H1 (cell line): Measurements from ENCODE around the gene MACROD2.

Source experiments
- CTCF ChIP-seq, 3 experiments: IDR thresholded peaks; 1 replicate in 2 of 3; 2 replicates in 1 of 3; pipeline versions ENCODE4 v1.5.1 to v1.6.1; 2011; ENCODE audit warnings: low read length in 3 of 3, mild to moderate bottlenecking in 3 of 3, inconsistent platforms in 2 of 3, low read depth in 1 of 3, moderate library complexity in 1 of 3; ENCODE audit not compliant: insufficient read depth in 1 of 3; ENCODE audit errors: control extremely low read depth in 1 of 3
- EP300 ChIP-seq, 2 experiments: IDR thresholded peaks; 1 replicate in 1 of 2; 2 replicates in 1 of 2; pipeline ENCODE4 v1.6.1; 2011 to 2012; ENCODE audit warnings: low read depth in 2 of 2, low read length in 2 of 2, mild to moderate bottlenecking in 2 of 2, borderline replicate concordance in 1 of 2, inconsistent platforms in 1 of 2, moderate library complexity in 1 of 2
- GTF2F1 ChIP-seq: IDR thresholded peaks from 2 replicates; pipeline ENCODE4 v1.6.1; 2012; ENCODE audit warnings: low read depth, low read length, improper control_type of control experiment, borderline replicate concordance
- HDAC2 ChIP-seq, 2 experiments: fragments of 300-600 bp in 1 of 2; sonication (generic) in 1 of 2; IDR thresholded peaks; 2 replicates each; pipeline ENCODE4 v1.6.1; 2011 to 2012; ENCODE audit warnings: low read depth in 2 of 2, low read length in 2 of 2, mild to moderate bottlenecking in 2 of 2, moderate library complexity in 2 of 2, borderline replicate concordance in 1 of 2, inconsistent platforms in 1 of 2
- HDAC6 ChIP-seq: IDR thresholded peaks from one replicate; pipeline ENCODE4 v1.7.1; 2012; ENCODE audit warnings: low read depth, mild to moderate bottlenecking, inconsistent platforms, low read length, moderate library complexity
- NANOG ChIP-seq: IDR thresholded peaks from 2 replicates; pipeline ENCODE4 v1.6.1; 2011; ENCODE audit warnings: low read length, low read depth, mild to moderate bottlenecking, inconsistent platforms; ENCODE audit not compliant: insufficient read depth, poor library complexity, severe bottlenecking
- POLR2A ChIP-seq, 2 experiments: IDR thresholded peaks; 1 replicate in 1 of 2; 2 replicates in 1 of 2; pipeline ENCODE4 v1.6.1; 2011; ENCODE audit warnings: low read depth in 2 of 2, low read length in 2 of 2, mild to moderate bottlenecking in 2 of 2; ENCODE audit errors: control extremely low read depth in 1 of 2
- RAD21 ChIP-seq, 2 experiments: IDR thresholded peaks in 1 of 2; conservative IDR thresholded peaks in 1 of 2; 2 replicates each; pipeline ENCODE4 v1.6.1; 2011; ENCODE audit warnings: low read depth in 2 of 2, low read length in 2 of 2, improper control_type of control experiment in 1 of 2, inconsistent platforms in 1 of 2, mild to moderate bottlenecking in 1 of 2, moderate library complexity in 1 of 2
- TCF12 ChIP-seq: IDR thresholded peaks from 2 replicates; pipeline ENCODE4 v1.6.1; 2011; ENCODE audit warnings: low read depth, mild to moderate bottlenecking, low read length

GRCh38 chr20:16040742-16041141 is 2045.4 kb downstream of the MACROD2 start:
- TF ChIP-seq RAD21 (IDR thresholded peaks at IDR 0.05 in 1 of 2, conservative IDR thresholded peaks at IDR 0.05 in 1 of 2; ENCODE audit: low read depth in 2 of 2, low read length in 2 of 2) (no peak), GTF2F1 (no peak), TCF12 (no peak), CTCF (IDR thresholded peaks at IDR 0.05; ENCODE audit: control extremely low read depth in 1 of 3, insufficient read depth in 1 of 3, low read depth in 1 of 3, low read length in 3 of 3) (no peak), HDAC6 (no peak), NANOG (no peak), HDAC2 (IDR thresholded peaks at IDR 0.05; ENCODE audit: borderline replicate concordance in 1 of 2, low read depth in 2 of 2, low read length in 2 of 2) (no peak), POLR2A (IDR thresholded peaks at IDR 0.05; ENCODE audit: control extremely low read depth in 1 of 2, low read depth in 2 of 2, low read length in 2 of 2) (no peak), EP300 (IDR thresholded peaks at IDR 0.05; ENCODE audit: borderline replicate concordance in 1 of 2, low read depth in 2 of 2, low read length in 2 of 2) (no peak)
